DOHH2 (cell line): ENCODE data around the gene UPF2.

Experiments used
- CTCF ChIP-seq: fragments of 200-600 bp; sonication (generic); IDR thresholded peaks from one replicate; pipeline ENCODE4 v1.5.1; 2014; ENCODE audit warnings: antibody characterized with exemption, mild to moderate bottlenecking, low read depth, low read length; ENCODE audit not compliant: poor library complexity, severe bottlenecking
- EZH2phosphoT487 ChIP-seq: fragments of 200-600 bp; sonication (generic); IDR thresholded peaks from 2 replicates; pipeline ENCODE4 v1.6.1; 2017; ENCODE audit warnings: borderline replicate concordance, mild to moderate bottlenecking, antibody characterized with exemption, low read length, moderate library complexity, mixed read lengths

- TF ChIP-seq CTCF (no peak), EZH2phosphoT487 (no peak)
These were observed 3.0 kb upstream of the UPF2 start for GRCh38 chr10:12045596-12045995.
